K562 (cell line): Measurements from ENCODE around the gene UVRAG.

Experiments
- ESRRA ChIP-seq: fragments of 450-650 bp; IDR thresholded peaks from 2 replicates; pipeline ENCODE4 v1.6.1; 2014; ENCODE audit warnings: low read depth, mild to moderate bottlenecking, moderate library complexity, borderline replicate concordance
- EZH2 ChIP-seq: IDR thresholded peaks from 2 replicates; pipeline ENCODE4 v1.6.1; 2012; ENCODE audit warnings: low read depth, mild to moderate bottlenecking, inconsistent platforms, low read length, borderline replicate concordance
- GATAD2B ChIP-seq: fragments of 450-650 bp; IDR thresholded peaks from 2 replicates; pipeline ENCODE4 v1.6.1; 2017; ENCODE audit warnings: mild to moderate bottlenecking, borderline replicate concordance
- MXI1 ChIP-seq: IDR thresholded peaks from 2 replicates; pipeline ENCODE4 v1.6.1; 2011; ENCODE audit warnings: low read depth, mild to moderate bottlenecking, improper control_type of control experiment, low read length
- NCOA1 ChIP-seq: fragments of 450-650 bp; IDR thresholded peaks from 2 replicates; pipeline ENCODE4 v1.6.1; 2016; ENCODE audit warnings: low read depth
- NFATC3 ChIP-seq: fragments of 450-650 bp; IDR thresholded peaks from 2 replicates; pipeline ENCODE4 v1.6.1; 2017; ENCODE audit warnings: mild to moderate bottlenecking
- PCBP2 ChIP-seq: fragments of 200-400 bp; formaldehyde crosslinking; IDR thresholded peaks from 2 replicates; pipeline ENCODE4 v1.6.1; 2018; ENCODE audit warnings: low read length, low read depth, mild to moderate bottlenecking, moderate library complexity; ENCODE audit not compliant: poor library complexity, severe bottlenecking

DNA sequence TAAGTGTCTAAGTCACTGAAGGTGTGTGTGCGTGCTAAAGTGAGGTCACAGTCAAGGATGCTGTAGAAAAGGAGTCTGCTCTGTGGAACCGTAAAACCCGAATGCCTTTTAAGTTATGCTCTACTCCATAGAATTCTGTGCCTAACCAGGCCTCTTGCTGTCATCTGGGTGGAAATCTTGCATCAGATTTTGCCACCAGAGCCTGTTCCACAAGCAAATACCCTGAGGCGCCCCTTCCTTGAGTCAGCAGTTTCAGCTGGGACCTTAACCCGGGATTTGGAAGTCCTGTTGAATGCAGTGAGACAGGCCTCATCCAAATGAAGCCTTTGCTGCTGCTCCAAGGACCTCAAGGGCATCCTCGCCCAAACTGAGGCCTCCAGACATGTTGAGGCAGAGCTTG, 281.5 kb downstream of the UVRAG start:
- TF ChIP-seq EZH2 (no peak), ESRRA (no peak), GATAD2B (no peak), NCOA1 (no peak), PCBP2 (no peak), NFATC3 (no peak), MXI1 (no peak)
